ENCODE measurements around the gene ZBP1.

The ZBP1 gene

GRCh38 chr20:57615445-57615811 is 4.8 kb downstream of the ZBP1 start:
- no peaks in the 10 kb centered on the region for H3K27me3 ChIP-seq (ENCODE audit: insufficient read depth, insufficient read length)
- H3K4me3 ChIP-seq (ENCODE audit: insufficient read length, low read depth), result no peak overlapping the region
- H3K9me3 ChIP-seq (ENCODE audit: insufficient read depth, low read length), result no peaks in the 10 kb centered on the region
- no peak for DNase-seq (ENCODE audit: low read depth, low spot score)
- H3K36me3 ChIP-seq (ENCODE audit: insufficient read depth, insufficient read length, low read length), result no peaks in the 10 kb centered on the region
- H3K4me1 ChIP-seq (ENCODE audit: insufficient read depth, insufficient read length), result peaks cover under 1% of the 10 kb centered on the region
- no peak for TF ChIP-seq YY1 (IDR thresholded peaks at IDR 0.05; ENCODE audit: insufficient read depth, insufficient read length)
- no peak for TF ChIP-seq ZNF274 (IDR thresholded peaks at IDR 0.05; ENCODE audit: low read depth, low read length)
- TF ChIP-seq SUZ12 (IDR thresholded peaks at IDR 0.05; ENCODE audit: extremely low read depth, insufficient read depth, insufficient read length), result no peak
- no peak overlapping the region for H3K9ac ChIP-seq (ENCODE audit: insufficient read length, low read depth)

- no peak for DNase-seq (ENCODE audit: low read depth, low spot score)
- Histone ChIP-seq H3K36me3 (ENCODE audit: insufficient read depth, insufficient read length, low read length) (no peaks in the 10 kb centered on the region), H3K4me1 (ENCODE audit: insufficient read depth, insufficient read length) (peaks cover 3% of the 10 kb centered on the region), H3K9ac (ENCODE audit: insufficient read length, low read depth) (no peak overlapping the region), H3K27me3 (ENCODE audit: insufficient read depth, insufficient read length) (no peaks in the 10 kb centered on the region), H3K4me3 (ENCODE audit: insufficient read length, low read depth) (no peak overlapping the region), H3K9me3 (ENCODE audit: insufficient read depth, low read length) (no peaks in the 10 kb centered on the region)
- no peak for TF ChIP-seq SUZ12 (IDR thresholded peaks at IDR 0.05; ENCODE audit: extremely low read depth, insufficient read depth, insufficient read length)
- no peak for TF ChIP-seq YY1 (IDR thresholded peaks at IDR 0.05; ENCODE audit: insufficient read depth, insufficient read length)
- no peak for TF ChIP-seq ZNF274 (IDR thresholded peaks at IDR 0.05; ENCODE audit: low read depth, low read length)
Observed at GRCh38 chr20:57614490-57615444, 5.5 kb downstream of the ZBP1 start.

GRCh38 chr20:57613481-57613921 is 6.7 kb downstream of the ZBP1 start:
- Histone ChIP-seq H3K4me3 (ENCODE audit: insufficient read length, low read depth) (no peak overlapping the region), H3K4me1 (ENCODE audit: insufficient read depth, insufficient read length) (peaks cover 3% of the 10 kb centered on the region), H3K9me3 (ENCODE audit: insufficient read depth, low read length) (no peaks in the 10 kb centered on the region), H3K36me3 (ENCODE audit: insufficient read depth, insufficient read length, low read length) (no peaks in the 10 kb centered on the region), H3K27me3 (ENCODE audit: insufficient read depth, insufficient read length) (no peaks in the 10 kb centered on the region), H3K9ac (ENCODE audit: insufficient read length, low read depth) (no peak overlapping the region)
- no peak for TF ChIP-seq SUZ12 (IDR thresholded peaks at IDR 0.05; ENCODE audit: extremely low read depth, insufficient read depth, insufficient read length)
- no peak for TF ChIP-seq YY1 (IDR thresholded peaks at IDR 0.05; ENCODE audit: insufficient read depth, insufficient read length)
- no peak for TF ChIP-seq ZNF274 (IDR thresholded peaks at IDR 0.05; ENCODE audit: low read depth, low read length)
- DNase-seq (ENCODE audit: low read depth, low spot score), result no peak

GRCh38 chr20:57612916-57613315 is 7.3 kb downstream of the ZBP1 start:
- Histone ChIP-seq H3K9ac (ENCODE audit: insufficient read length, low read depth) (no peak overlapping the region), H3K4me1 (ENCODE audit: insufficient read depth, insufficient read length) (peaks cover 3% of the 10 kb centered on the region), H3K9me3 (ENCODE audit: insufficient read depth, low read length) (no peaks in the 10 kb centered on the region), H3K27me3 (ENCODE audit: insufficient read depth, insufficient read length) (no peaks in the 10 kb centered on the region), H3K4me3 (ENCODE audit: insufficient read length, low read depth) (no peak overlapping the region), H3K36me3 (ENCODE audit: insufficient read depth, insufficient read length, low read length) (no peaks in the 10 kb centered on the region)
- no peak for DNase-seq (ENCODE audit: low read depth, low spot score)
- TF ChIP-seq YY1 (IDR thresholded peaks at IDR 0.05; ENCODE audit: insufficient read depth, insufficient read length) (no peak), SUZ12 (IDR thresholded peaks at IDR 0.05; ENCODE audit: extremely low read depth, insufficient read depth, insufficient read length) (no peak), ZNF274 (IDR thresholded peaks at IDR 0.05; ENCODE audit: low read depth, low read length) (no peak)

- no peak for TF ChIP-seq SUZ12 (IDR thresholded peaks at IDR 0.05; ENCODE audit: extremely low read depth, insufficient read depth, insufficient read length)
- TF ChIP-seq YY1 (IDR thresholded peaks at IDR 0.05; ENCODE audit: insufficient read depth, insufficient read length), result no peak
- no peak for TF ChIP-seq ZNF274 (IDR thresholded peaks at IDR 0.05; ENCODE audit: low read depth, low read length)
- Histone ChIP-seq H3K4me3 (ENCODE audit: insufficient read length, low read depth) (no peak overlapping the region), H3K27me3 (ENCODE audit: insufficient read depth, insufficient read length) (no peaks in the 10 kb centered on the region), H3K9me3 (ENCODE audit: insufficient read depth, low read length) (no peaks in the 10 kb centered on the region), H3K9ac (ENCODE audit: insufficient read length, low read depth) (no peak overlapping the region), H3K36me3 (ENCODE audit: insufficient read depth, insufficient read length, low read length) (no peaks in the 10 kb centered on the region), H3K4me1 (ENCODE audit: insufficient read depth, insufficient read length) (peaks cover 3% of the 10 kb centered on the region)
- DNase-seq (ENCODE audit: low read depth, low spot score), result no peak
Observed at GRCh38 chr20:57612436-57612835, 7.8 kb downstream of the ZBP1 start.

- H3K27me3 ChIP-seq (ENCODE audit: insufficient read depth, insufficient read length), result no peaks in the 10 kb centered on the region
- no peaks in the 10 kb centered on the region for H3K9me3 ChIP-seq (ENCODE audit: insufficient read depth, low read length)
- no peak for DNase-seq (ENCODE audit: low read depth, low spot score)
- no peak overlapping the region for H3K4me3 ChIP-seq (ENCODE audit: insufficient read length, low read depth)
- no peaks in the 10 kb centered on the region for H3K36me3 ChIP-seq (ENCODE audit: insufficient read depth, insufficient read length, low read length)
- H3K4me1 ChIP-seq (ENCODE audit: insufficient read depth, insufficient read length), result peaks cover 3% of the 10 kb centered on the region
- TF ChIP-seq SUZ12 (IDR thresholded peaks at IDR 0.05; ENCODE audit: extremely low read depth, insufficient read depth, insufficient read length), result no peak
- TF ChIP-seq YY1 (IDR thresholded peaks at IDR 0.05; ENCODE audit: insufficient read depth, insufficient read length), result no peak
- TF ChIP-seq ZNF274 (IDR thresholded peaks at IDR 0.05; ENCODE audit: low read depth, low read length), result no peak
- H3K9ac ChIP-seq (ENCODE audit: insufficient read length, low read depth), result no peak overlapping the region
Observed at GRCh38 chr20:57611586-57612311, 8.5 kb downstream of the ZBP1 start.

Measured in NT2/D1 (cell line).